Sciatic nerve (tissue), 2 donors: Measurements from ENCODE around the gene CKB. TPM values are rescaled to one million over a fixed set of nuclear protein-coding genes. Genes with fewer than 3 reads are reported as not detected.

Source experiments
- ATAC-seq: fragments of 200-7000 bp; cut with Tn5 transposase; one replicate; pipeline ENCODE4 v1.9.1; 2020; ENCODE audit warnings: mild to moderate bottlenecking, moderate library complexity
- DNase-seq: peaks from one replicate; pipeline ENCODE4 v3.0.0-alpha.2; 2020; ENCODE audit warnings: low spot score
- intact Hi-C: fragments of 100-400 bp; cut with DNase I; formaldehyde crosslinking; loops from one replicate; pipeline ENCODE4 v1.14.2; 2022
- total RNA-seq: library from RNA; stranded (reverse); fragmentation: NEBNext Ultra II Directional; extraction: Animal tissue kit (Norgen Biotek cat#: 25700); gene quantifications from one replicate; pipeline ENCODE4 v1.2.1, GENCODE V29; 2021
- donor health status: DM: no; HTN: no; CAD: no.
- donor health status: DM: no; HTN: no; CAD: no.

Gene CKB
- total RNA-seq = 69.1 TPM

GRCh38 chr14:103522649-103523574, at the start of gene CKB:
Gene CKB (minus strand): TSS chr14:103522830. CDS start chr14:103522493, 337 bp downstream.
- no peak for ATAC-seq
- intact Hi-C loops = no loop called here

GRCh38 chr14:103569408-103569807, 46.8 kb upstream of the CKB start:
- DNase-seq = no peak
- intact Hi-C loops = no loop called here

More at GRCh38 chr14:103522649-103523574, at the start of gene CKB:
- DNase-seq = no peak

DNA sequence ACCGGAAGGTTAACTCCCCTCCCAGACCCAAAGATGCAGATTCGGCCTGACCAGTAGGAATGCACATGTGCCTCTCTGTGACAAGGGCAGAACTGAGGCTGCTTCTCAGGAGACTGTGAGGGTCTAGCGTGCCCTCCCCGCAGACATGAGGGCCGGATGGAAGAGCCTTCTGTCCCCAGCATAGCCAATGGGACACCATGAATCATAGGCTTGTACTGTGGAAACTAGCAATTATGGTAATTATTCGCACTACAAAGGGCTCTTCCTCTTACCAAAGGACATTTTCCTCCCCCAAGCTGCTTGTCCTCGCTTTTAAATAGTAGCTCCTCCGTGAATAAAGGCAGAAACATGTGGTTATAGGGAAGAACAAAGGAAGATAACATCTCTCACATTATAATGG, 46.3 kb upstream of the CKB start:
- intact Hi-C loops = no loop called here
- DNase-seq (no peak), ATAC-seq (no peak)

More at GRCh38 chr14:103569408-103569807, 46.8 kb upstream of the CKB start:
- no peak for ATAC-seq

GRCh38 chr14:103563844-103564505, 41.3 kb upstream of the CKB start:
- ATAC-seq (no peak), DNase-seq (no peak)
- intact Hi-C loops = no loop called here

- intact Hi-C loops = no loop called here
- ATAC-seq = no peak
- no peak for DNase-seq
Measured at GRCh38 chr14:103563226-103563620, 40.6 kb upstream of the CKB start.

GRCh38 chr14:103562429-103563225, 40.0 kb upstream of the CKB start, which contains the start of the genes BAG5 and COA8:
Gene BAG5 (minus strand): TSS chr14:103562657. CDS start chr14:103561164, 1,493 bp downstream.
Gene COA8 (plus strand): TSS chr14:103562960. CDS start chr14:103563002, 42 bp downstream.
- DNase-seq (peak; percentile 90), ATAC-seq (peak; percentile 75)
- intact Hi-C loops = no loop called here

DNA sequence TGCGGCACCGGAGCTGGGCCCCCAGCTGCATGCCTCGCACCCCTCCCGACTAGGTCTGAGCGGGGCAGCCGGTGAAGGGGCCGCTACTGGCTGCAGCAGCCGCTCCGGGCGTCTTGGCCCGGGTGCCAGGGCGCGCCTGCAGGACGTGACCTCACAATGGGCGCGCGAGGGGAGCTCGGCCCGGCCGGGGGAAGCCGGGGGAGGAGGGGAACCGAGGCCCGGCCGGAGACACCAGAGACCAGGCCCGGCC, 39.5 kb upstream of the CKB start:
- no peak for DNase-seq
- intact Hi-C loops = no loop called here
- ATAC-seq = no peak

GRCh38 chr14:103561381-103562178, 39.0 kb upstream of the CKB start:
- intact Hi-C loops = no loop called here
- no peak for DNase-seq
- peak; percentile 2 for ATAC-seq

GRCh38 chr14:103560691-103561090, 38.1 kb upstream of the CKB start:
- intact Hi-C loops = no loop called here
- no peak for DNase-seq

DNA sequence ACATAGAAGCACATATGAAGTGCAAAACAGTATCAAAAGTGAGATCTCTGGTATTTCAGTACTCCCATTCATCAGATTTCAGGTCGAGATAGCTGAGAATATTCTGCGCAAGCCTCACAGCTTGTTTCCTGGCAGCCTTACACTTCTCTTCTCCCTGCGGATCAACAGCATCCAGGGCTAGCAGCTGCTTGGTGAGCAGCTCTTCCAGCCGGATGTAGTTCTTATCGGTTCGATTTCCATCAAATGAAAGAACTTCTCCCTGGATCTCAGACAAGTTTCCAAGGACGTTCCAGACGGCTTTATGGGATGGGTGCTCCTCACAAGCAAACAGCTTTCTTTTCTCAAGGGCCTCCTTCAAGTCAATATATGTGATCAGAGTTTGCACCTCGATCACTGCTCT, 37.1 kb upstream of the CKB start:
- intact Hi-C loops = loop anchor here (10.0 kb wide), 1 partner anchor 955 kb away; no protein-coding TSS in a partner anchor
- ATAC-seq = no peak

More at GRCh38 chr14:103560691-103561090, 38.1 kb upstream of the CKB start:
- no peak for ATAC-seq

GRCh38 chr14:103558071-103558882, 35.6 kb upstream of the CKB start:
- intact Hi-C loops = loop anchor here (10.0 kb wide), 1 partner anchor 953 kb away; no protein-coding TSS in a partner anchor
- DNase-seq (no peak), ATAC-seq (peak; percentile 7)

More for the DNA sequence above, 37.1 kb upstream of the CKB start:
- no peak for DNase-seq

DNA sequence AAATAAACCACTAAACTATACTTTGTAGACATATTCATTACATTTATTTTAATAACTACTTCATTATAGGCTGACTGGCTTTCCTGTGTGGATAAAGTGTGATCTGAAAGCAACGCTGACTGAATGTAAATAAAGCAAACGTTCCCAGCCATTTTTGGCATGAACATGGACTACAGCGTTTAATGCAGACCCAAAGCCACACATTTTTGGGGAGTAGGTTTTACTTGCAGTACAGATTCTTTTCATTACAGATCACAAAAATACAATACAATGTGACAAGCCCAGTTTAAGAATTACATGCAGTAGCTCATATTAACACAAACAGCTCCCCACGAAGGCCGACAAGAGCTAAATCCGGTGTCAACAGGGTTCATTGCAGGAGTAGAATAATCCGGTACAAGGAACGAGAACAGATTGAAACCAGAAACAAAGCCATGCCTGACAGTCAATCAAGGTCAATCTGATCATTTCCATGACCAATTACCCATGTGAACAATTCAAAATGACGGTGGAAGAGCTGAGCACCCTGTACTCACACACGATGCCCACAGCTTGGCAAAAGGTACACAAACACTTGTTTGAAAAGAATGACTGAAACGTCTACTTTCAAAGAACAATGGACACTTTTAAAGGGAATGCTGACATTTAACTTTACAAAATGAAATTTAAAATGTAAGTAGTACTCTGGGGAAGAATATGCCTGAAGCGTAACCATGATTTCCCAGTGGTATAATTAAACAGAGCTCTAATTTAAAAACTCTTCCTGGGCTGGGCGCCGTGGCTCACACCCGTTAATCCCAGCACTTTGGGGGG, 34.5 kb upstream of the CKB start:
- DNase-seq (no peak), ATAC-seq (no peak)
- intact Hi-C loops = loop anchor here (10.0 kb wide), 1 partner anchor 952 kb away; no protein-coding TSS in a partner anchor

- ATAC-seq (no peak), DNase-seq (no peak)
- intact Hi-C loops = loop anchor here (10.0 kb wide), 1 partner anchor 951 kb away; no protein-coding TSS in a partner anchor
Measured at GRCh38 chr14:103555559-103556337, 33.1 kb upstream of the CKB start.

- intact Hi-C loops = loop anchor here (10.0 kb wide), 1 partner anchor 948 kb away; no protein-coding TSS in a partner anchor
- no peak for DNase-seq
- ATAC-seq = no peak
Measured at GRCh38 chr14:103552846-103553210, 30.2 kb upstream of the CKB start.

DNA sequence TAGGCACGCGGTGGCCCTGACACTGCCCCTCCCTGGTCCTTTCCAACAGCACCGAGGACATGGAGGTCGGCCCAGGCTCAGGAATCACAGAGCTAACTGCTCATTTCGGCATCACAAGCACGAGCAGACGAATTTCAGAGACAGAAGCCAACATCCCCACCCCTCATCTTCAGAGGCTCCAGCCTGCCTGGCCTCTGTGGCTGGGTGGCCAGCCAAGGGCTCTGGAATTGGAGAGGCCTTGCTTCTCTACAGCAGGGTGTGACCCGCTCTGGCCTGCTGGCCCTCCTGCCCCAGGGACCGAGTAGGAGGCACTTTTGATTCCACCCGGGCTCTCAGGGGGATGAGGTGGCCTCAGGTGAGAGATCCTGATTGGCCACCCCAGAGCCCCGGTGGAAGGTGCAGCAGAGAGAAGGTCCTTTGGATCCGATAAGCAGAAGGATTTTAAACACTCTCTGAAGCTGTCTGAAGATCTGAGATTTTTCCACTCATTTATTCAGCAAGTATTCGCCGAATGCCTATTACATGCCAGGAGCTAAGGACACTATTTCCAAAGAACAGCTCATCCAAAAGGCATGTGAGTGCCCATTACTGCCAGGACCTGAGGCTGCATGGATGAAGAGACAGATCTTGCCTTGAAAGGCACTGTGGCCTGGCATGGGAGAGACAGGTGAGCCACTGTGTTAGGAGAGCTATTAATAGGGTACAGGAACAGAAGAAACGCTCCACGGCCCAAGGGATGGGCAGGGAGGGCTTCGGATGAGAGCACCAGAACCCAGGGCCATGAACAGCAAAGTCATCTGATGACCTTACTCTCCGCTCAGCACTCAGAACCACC, 29.6 kb upstream of the CKB start:
- peak; percentile 77 for ATAC-seq
- peak; percentile 70 for DNase-seq
- intact Hi-C loops = loop anchor here (10.0 kb wide), 1 partner anchor 947 kb away; no protein-coding TSS in a partner anchor
